Hepatocyte (in vitro differentiated cells): ENCODE results near the gene SDSL. TPM values are rescaled to one million over a fixed set of nuclear protein-coding genes. Genes with fewer than 3 reads are reported as not detected.

Source experiments
- DNase-seq: peaks from one replicate; pipeline ENCODE4 v3.0.0-alpha.2; 2016; ENCODE audit warnings: low spot score
- H2AFZ ChIP-seq: fragments of 200-600 bp; sonication (generic); 2 replicates; pipeline ENCODE4 v1.6.0; 2016; ENCODE audit warnings: antibody characterized with exemption, mild to moderate bottlenecking
- H3K27ac ChIP-seq: fragments of 200-600 bp; sonication (generic); 2 replicates; pipeline ENCODE4 v1.5.1; 2016; ENCODE audit warnings: mild to moderate bottlenecking
- H3K27me3 ChIP-seq: fragments of 200-600 bp; sonication (generic); 2 replicates; pipeline ENCODE4 v1.6.1; 2016
- H3K36me3 ChIP-seq: fragments of 200-600 bp; sonication (generic); replicated peaks from 2 replicates; pipeline ENCODE4 v1.5.1; 2016; ENCODE audit warnings: low read depth; ENCODE audit not compliant: insufficient read depth
- H3K4me1 ChIP-seq: fragments of 200-600 bp; sonication (generic); 2 replicates; pipeline ENCODE4 v1.5.1; 2016; ENCODE audit warnings: mild to moderate bottlenecking, moderate library complexity; ENCODE audit not compliant: insufficient read depth
- H3K4me2 ChIP-seq: fragments of 200-600 bp; sonication (generic); 2 replicates; pipeline ENCODE4 v1.6.0; 2016
- H3K4me3 ChIP-seq: fragments of 200-600 bp; sonication (generic); 2 replicates; pipeline ENCODE4 v1.5.1; 2016; ENCODE audit warnings: mild to moderate bottlenecking
- H3K79me2 ChIP-seq: fragments of 200-600 bp; sonication (generic); 2 replicates; pipeline ENCODE4 v1.6.0; 2017; ENCODE audit warnings: mild to moderate bottlenecking
- H3K9me2 ChIP-seq: fragments of 200-600 bp; sonication (generic); replicated peaks from 2 replicates; pipeline ENCODE4 v1.6.0; 2017; ENCODE audit warnings: mild to moderate bottlenecking; ENCODE audit not compliant: insufficient read depth
- H3K9me3 ChIP-seq: fragments of 200-600 bp; sonication (generic); 2 replicates; pipeline ENCODE4 v1.5.1; 2016; ENCODE audit warnings: low read depth, mild to moderate bottlenecking
- H4K20me1 ChIP-seq: fragments of 200-600 bp; sonication (generic); 2 replicates; pipeline ENCODE4 v1.6.0; 2016; ENCODE audit warnings: mild to moderate bottlenecking; ENCODE audit not compliant: insufficient read depth, poor library complexity, severe bottlenecking
- CTCF ChIP-seq: fragments of 200-600 bp; sonication (generic); IDR thresholded peaks from 2 replicates; pipeline ENCODE4 v1.5.1; 2016; ENCODE audit warnings: antibody characterized with exemption, mild to moderate bottlenecking; ENCODE audit not compliant: poor library complexity
- EZH2 ChIP-seq: fragments of 200-600 bp; sonication (generic); IDR thresholded peaks from 2 replicates; pipeline ENCODE4 v1.6.1; 2016; ENCODE audit warnings: antibody characterized with exemption, mild to moderate bottlenecking, borderline replicate concordance
- EZH2phosphoT487 ChIP-seq: fragments of 200-600 bp; sonication (generic); IDR thresholded peaks from one replicate; pipeline ENCODE4 v1.6.1; 2018; ENCODE audit warnings: antibody characterized with exemption, mild to moderate bottlenecking, low read depth, moderate library complexity; ENCODE audit not compliant: unreplicated experiment, severe bottlenecking
- WGBS: methylation state at CpG from one replicate; pipeline ENCODE4 v1.1.6; 2016; ENCODE audit warnings: low lambda C conversion rate; ENCODE audit errors: missing lambda C conversion rate; 5-methylcytosine and 5-hydroxymethylcytosine counted together
- polyA plus RNA-seq: library from polyadenylated mRNA; unstranded; fragments of >200 nt; fragmentation: Nextera tagmentation; extraction: Ambion mirVana; gene quantifications from 2 replicates; pipeline ENCODE4 v1.2.1, GENCODE V29; 2016
- total RNA-seq: library from RNA; depleted of rRNA; stranded (reverse); fragments of >200 nt; gene quantifications from 2 replicates; pipeline ENCODE4 v1.2.3, GENCODE V29; 2014

The SDSL gene
- total and polyA plus RNA-seq, 2 experiments from 2014 or later: 10.3 to 26.7 TPM

GRCh38 chr12:113424915-113425823 is 3.0 kb downstream of the SDSL start:
- 54% methylated on average over 19 of the region's 20 CpGs for WGBS

GRCh38 chr12:113425960-113426453 is 3.8 kb downstream of the SDSL start:
- Histone ChIP-seq H3K9me2 (no peaks in the 10 kb centered on the region), H3K4me1 (no peaks in the 10 kb centered on the region), H3K27ac (no peak overlapping the region), H3K4me2 (no peak overlapping the region), H3K36me3 (no peaks in the 10 kb centered on the region), H3K4me3 (no peak overlapping the region), H3K9me3 (no peaks in the 10 kb centered on the region), H3K79me2 (peaks cover 3% of the 10 kb centered on the region), H2AFZ (no peak overlapping the region), H3K27me3 (no peaks in the 10 kb centered on the region), H4K20me1 (no peaks in the 10 kb centered on the region)
- WGBS: 42% methylated on average over 8 of the region's 11 CpGs
- no peak for DNase-seq
- TF ChIP-seq EZH2 (no peak), CTCF (no peak), EZH2phosphoT487 (no peak)

More at GRCh38 chr12:113424915-113425823, 3.0 kb downstream of the SDSL start:
- no peaks in the 10 kb centered on the region for H4K20me1 ChIP-seq
- H2AFZ ChIP-seq: no peak overlapping the region
- no peaks in the 10 kb centered on the region for H3K9me2 ChIP-seq
- no peaks in the 10 kb centered on the region for H3K4me1 ChIP-seq
- H3K9me3 ChIP-seq: no peaks in the 10 kb centered on the region
- H3K27ac ChIP-seq: no peak overlapping the region
- TF ChIP-seq EZH2 (no peak), CTCF (peak; percentile 73)
- H3K4me2 ChIP-seq: no peak overlapping the region
- peaks cover 3% of the 10 kb centered on the region for H3K79me2 ChIP-seq
- DNase-seq: peak; percentile 53
- no peaks in the 10 kb centered on the region for H3K36me3 ChIP-seq
- no peak overlapping the region for H3K4me3 ChIP-seq
- H3K27me3 ChIP-seq: no peaks in the 10 kb centered on the region

- H4K20me1 ChIP-seq: no peaks in the 10 kb centered on the region
- DNase-seq: no peak
- no peak overlapping the region for H2AFZ ChIP-seq
- WGBS: 91% methylated on average over 6 of the region's 9 CpGs
- H3K27me3 ChIP-seq: no peaks in the 10 kb centered on the region
- TF ChIP-seq CTCF (no peak), EZH2phosphoT487 (no peak), EZH2 (no peak)
- H3K27ac ChIP-seq: no peak overlapping the region
- H3K79me2 ChIP-seq: peaks cover 3% of the 10 kb centered on the region
- H3K4me1 ChIP-seq: no peaks in the 10 kb centered on the region
- H3K9me3 ChIP-seq: no peaks in the 10 kb centered on the region
- H3K36me3 ChIP-seq: no peaks in the 10 kb centered on the region
- H3K4me2 ChIP-seq: no peak overlapping the region
- no peak overlapping the region for H3K4me3 ChIP-seq
- no peaks in the 10 kb centered on the region for H3K9me2 ChIP-seq
These were observed 5.7 kb downstream of the SDSL start for GRCh38 chr12:113427882-113428281.
